Trophoblast cell (in vitro differentiated cells and primary cell): ENCODE data around the gene TAC3.

Source experiments
- DNase-seq, 2 donors: peaks; one replicate each; pipeline ENCODE4 v3.0.0-alpha.2; 2016
- H2AFZ ChIP-seq: 2 replicates; pipeline ENCODE4 v1.6.1; 2013; ENCODE audit warnings: low read length, moderate library complexity, mild to moderate bottlenecking; ENCODE audit not compliant: insufficient read depth, poor library complexity
- H2AK5ac ChIP-seq: 2 replicates; pipeline ENCODE4 v1.6.1; 2013; ENCODE audit warnings: mild to moderate bottlenecking, low read length
- H2BK120ac ChIP-seq: 2 replicates; pipeline ENCODE4 v1.6.1; 2013; ENCODE audit warnings: low read length, mild to moderate bottlenecking, moderate library complexity; ENCODE audit not compliant: insufficient read depth, poor library complexity
- H2BK12ac ChIP-seq: 2 replicates; pipeline ENCODE4 v1.6.1; 2013; ENCODE audit warnings: mild to moderate bottlenecking, low read length, moderate library complexity
- H2BK5ac ChIP-seq: 2 replicates; pipeline ENCODE4 v1.6.1; 2013; ENCODE audit warnings: low read length, low read depth, moderate library complexity, mild to moderate bottlenecking; ENCODE audit not compliant: poor library complexity
- H3K14ac ChIP-seq: 2 replicates; pipeline ENCODE4 v1.6.1; 2013; ENCODE audit warnings: mild to moderate bottlenecking, low read length
- H3K18ac ChIP-seq: 2 replicates; pipeline ENCODE4 v1.6.1; 2013; ENCODE audit warnings: mild to moderate bottlenecking, low read length
- H3K23ac ChIP-seq: 2 replicates; pipeline ENCODE4 v1.6.1; 2013; ENCODE audit warnings: low read length
- H3K27ac ChIP-seq: 2 replicates; pipeline ENCODE4 v1.5.1; 2013; ENCODE audit warnings: low read depth, mild to moderate bottlenecking, inconsistent platforms, low read length, moderate library complexity
- H3K27me3 ChIP-seq: 2 replicates; pipeline ENCODE4 v1.6.1; 2013; ENCODE audit warnings: inconsistent platforms, mild to moderate bottlenecking, low read length, moderate library complexity; ENCODE audit not compliant: insufficient read depth
- H3K36me3 ChIP-seq, 2 experiments: 1 replicate in 1 of 2; 2 replicates in 1 of 2; pipeline ENCODE4 v1.6.1; 2013; ENCODE audit warnings: low read length in 2 of 2, mild to moderate bottlenecking in 2 of 2, moderate library complexity in 1 of 2; ENCODE audit not compliant: insufficient read depth in 2 of 2, control insufficient read depth in 1 of 2
- H3K4ac ChIP-seq: 2 replicates; pipeline ENCODE4 v1.6.1; 2013; ENCODE audit warnings: low read depth, mild to moderate bottlenecking, low read length, moderate library complexity
- H3K4me1 ChIP-seq, 2 experiments: 1 replicate in 1 of 2; 2 replicates in 1 of 2; pipeline ENCODE4 v1.6.1; 2013; ENCODE audit warnings: low read length in 2 of 2, mild to moderate bottlenecking in 2 of 2, moderate library complexity in 1 of 2; ENCODE audit not compliant: insufficient read depth in 2 of 2, control insufficient read depth in 1 of 2
- H3K4me2 ChIP-seq: 2 replicates; pipeline ENCODE4 v1.6.1; 2013; ENCODE audit warnings: inconsistent platforms, mild to moderate bottlenecking, low read length, moderate library complexity
- H3K4me3 ChIP-seq: 2 replicates; pipeline ENCODE4 v1.5.1; 2013; ENCODE audit warnings: mild to moderate bottlenecking, low read depth, low read length, inconsistent platforms
- H3K79me1 ChIP-seq: one replicate; pipeline ENCODE4 v1.6.1; 2013; ENCODE audit warnings: low read length
- H3K79me2 ChIP-seq: 2 replicates; pipeline ENCODE4 v1.6.1; 2013; ENCODE audit warnings: low read length, mild to moderate bottlenecking; ENCODE audit not compliant: control insufficient read depth, insufficient read depth, poor library complexity
- H3K9ac ChIP-seq: 2 replicates; pipeline ENCODE4 v1.6.1; 2013; ENCODE audit warnings: mild to moderate bottlenecking, low read length
- H3K9me3 ChIP-seq: 2 replicates; pipeline ENCODE4 v1.6.1; 2013; ENCODE audit warnings: low read depth, mild to moderate bottlenecking, control low read depth, inconsistent platforms, low read length; ENCODE audit not compliant: insufficient read depth
- H4K12ac ChIP-seq: 2 replicates; pipeline ENCODE4 v1.6.1; 2013; ENCODE audit warnings: low read depth, mild to moderate bottlenecking, low read length, moderate library complexity
- H4K8ac ChIP-seq: 2 replicates; pipeline ENCODE4 v1.6.1; 2013; ENCODE audit warnings: low read depth, mild to moderate bottlenecking, low read length, moderate library complexity
- H4K91ac ChIP-seq: one replicate; pipeline ENCODE4 v1.6.1; 2013; ENCODE audit warnings: low read depth, mild to moderate bottlenecking, low read length, moderate library complexity
- WGBS: extraction: QIAGEN DNeasy Blood & Tissue Kit; methylation state at CpG from one replicate; pipeline ENCODE4 v1.1.7; 2013; ENCODE audit warnings: missing lambda C conversion rate; ENCODE audit not compliant: insufficient read length, insufficient coverage; ENCODE audit errors: extremely low coverage; 5-methylcytosine and 5-hydroxymethylcytosine counted together

The TAC3 gene

GRCh38 chr12:57008178-57008577 lies 8.2 kb downstream of the TAC3 start:
- Histone ChIP-seq H4K12ac (no peak overlapping the region), H3K4ac (no peak overlapping the region), H3K36me3 (peaks cover 15 to 16% of the 10 kb centered on the region in 2 experiments), H3K4me1 (peaks cover 4 to 5% of the 10 kb centered on the region in 2 experiments), H3K14ac (no peak overlapping the region), H3K4me3 (no peak overlapping the region), H3K79me2 (peaks cover 6% of the 10 kb centered on the region), H4K91ac (no peak overlapping the region), H3K9me3 (no peaks in the 10 kb centered on the region), H2AFZ (no peak overlapping the region), H3K27ac (no peak overlapping the region), H3K9ac (no peak overlapping the region), H3K27me3 (no peaks in the 10 kb centered on the region), H2AK5ac (no peak overlapping the region), H2BK5ac (no peak overlapping the region), H3K23ac (no peak overlapping the region), H3K4me2 (no peak overlapping the region), H2BK120ac (no peak overlapping the region), H3K18ac (no peak overlapping the region), H4K8ac (no peak overlapping the region), H2BK12ac (no peak overlapping the region), H3K79me1 (peaks cover 5% of the 10 kb centered on the region)
- peak in 1 of 2 donors; percentile 81 for DNase-seq

- peak overlapping the region; percentile 59 for H2AFZ ChIP-seq
- H2BK120ac ChIP-seq, result no peak overlapping the region
- H3K23ac ChIP-seq, result no peak overlapping the region
- no peak overlapping the region for H3K4me3 ChIP-seq
- no peaks in the 10 kb centered on the region for H3K27me3 ChIP-seq
- H3K9me3 ChIP-seq, result no peaks in the 10 kb centered on the region
- peaks cover 6% of the 10 kb centered on the region for H3K79me2 ChIP-seq
- no peak overlapping the region for H3K27ac ChIP-seq
- peaks cover 23 to 27% of the 10 kb centered on the region in 2 experiments for H3K36me3 ChIP-seq
- 100% methylated on average over 1 of the region's 10 CpGs for WGBS
- H4K8ac ChIP-seq, result peak overlapping the region; percentile 6
- H2BK12ac ChIP-seq, result no peak overlapping the region
- no peak overlapping the region for H3K9ac ChIP-seq
- DNase-seq, result no peak
- H2BK5ac ChIP-seq, result no peak overlapping the region
- no peak overlapping the region for H4K91ac ChIP-seq
- H3K4me2 ChIP-seq, result peak overlapping the region; percentile 47
- peaks cover 7 to 10% of the 10 kb centered on the region in 2 experiments for H3K4me1 ChIP-seq
- H3K18ac ChIP-seq, result no peak overlapping the region
- no peak overlapping the region for H3K14ac ChIP-seq
- no peak overlapping the region for H3K4ac ChIP-seq
- no peak overlapping the region for H2AK5ac ChIP-seq
- no peak overlapping the region for H4K12ac ChIP-seq
- H3K79me1 ChIP-seq, result peaks cover 5% of the 10 kb centered on the region
Measured at GRCh38 chr12:57006809-57007475, 9.4 kb downstream of the TAC3 start.

GRCh38 chr12:57005980-57006808 lies 10.1 kb downstream of the TAC3 start, which contains the start of gene ZBTB39:
TSS of gene ZBTB39 (minus strand) at chr12:57006546. CDS start at chr12:57004917, 1,629 bp downstream.
- H3K4me1 ChIP-seq, result peaks cover 11 to 13% of the 10 kb centered on the region in 2 experiments
- H3K9me3 ChIP-seq, result no peaks in the 10 kb centered on the region
- no peak within 1 kb of the TSS for H3K23ac ChIP-seq
- peak within 1 kb of the TSS; percentile 65 for H2BK120ac ChIP-seq
- peaks cover 26 to 30% of the 10 kb centered on the region in 2 experiments for H3K36me3 ChIP-seq
- peak within 1 kb of the TSS; percentile 81 for H4K12ac ChIP-seq
- H2BK12ac ChIP-seq, result no peak within 1 kb of the TSS
- peak within 1 kb of the TSS; percentile 96 for H3K9ac ChIP-seq
- no peak within 1 kb of the TSS for H2BK5ac ChIP-seq
- H3K14ac ChIP-seq, result peak within 1 kb of the TSS; percentile 89
- H3K4ac ChIP-seq, result peak within 1 kb of the TSS; percentile 90
- peaks cover 6% of the 10 kb centered on the region for H3K79me2 ChIP-seq
- no CpG with 5 or more reads among the region's 94 CpGs for WGBS
- no peaks in the 10 kb centered on the region for H3K27me3 ChIP-seq
- H2AFZ ChIP-seq, result peak within 1 kb of the TSS; percentile 96
- H3K4me3 ChIP-seq, result peak within 1 kb of the TSS; percentile 95
- H3K27ac ChIP-seq, result no peak within 1 kb of the TSS
- H2AK5ac ChIP-seq, result peak within 1 kb of the TSS; percentile 39
- H3K18ac ChIP-seq, result peak within 1 kb of the TSS; percentile 78
- H4K91ac ChIP-seq, result peak within 1 kb of the TSS; percentile 89
- peaks cover 5% of the 10 kb centered on the region for H3K79me1 ChIP-seq
- peak within 1 kb of the TSS; percentile 96 for H4K8ac ChIP-seq
- DNase-seq, result peak in 1 of 2 donors; percentile 56
- peak within 1 kb of the TSS; percentile 72 for H3K4me2 ChIP-seq

GRCh38 chr12:57004651-57005050 lies 11.7 kb downstream of the TAC3 start:
- H3K79me2 ChIP-seq, result peaks cover 6% of the 10 kb centered on the region

More at GRCh38 chr12:57004651-57005050, 11.7 kb downstream of the TAC3 start:
- Histone ChIP-seq H3K9ac (no peak overlapping the region), H3K27ac (no peak overlapping the region), H2BK5ac (no peak overlapping the region), H2BK120ac (no peak overlapping the region), H4K8ac (no peak overlapping the region), H3K27me3 (no peaks in the 10 kb centered on the region), H3K4me3 (no peak overlapping the region), H3K4me2 (no peak overlapping the region), H3K4ac (peak overlapping the region; percentile 17), H3K4me1 (peaks cover 11 to 13% of the 10 kb centered on the region in 2 experiments), H2BK12ac (no peak overlapping the region), H3K23ac (no peak overlapping the region), H3K18ac (no peak overlapping the region), H3K9me3 (no peaks in the 10 kb centered on the region), H4K12ac (no peak overlapping the region), H2AK5ac (no peak overlapping the region), H2AFZ (no peak overlapping the region), H3K79me1 (peaks cover 5% of the 10 kb centered on the region), H3K14ac (no peak overlapping the region), H3K36me3 (peaks cover 29 to 37% of the 10 kb centered on the region in 2 experiments), H4K91ac (no peak overlapping the region)
- WGBS, result no CpG with 5 or more reads among the region's 6 CpGs
- DNase-seq, result no peak
